Keratinocyte (primary cell): ENCODE results near the gene MYL12B. TPM values are rescaled to one million over a fixed set of nuclear protein-coding genes. Genes with fewer than 3 reads are reported as not detected.

Experiments
- DNase-seq: peaks from one replicate; pipeline ENCODE4 v3.0.0-alpha.2; 2011; ENCODE audit warnings: low read depth, missing footprints, low spot score
- FAIRE-seq: peaks from 2 replicates; lab custom pipeline; 2011; peaks lifted over from hg19 to GRCh38; lab: Jason Lieb, UNC
- H2AFZ ChIP-seq: 2 replicates; pipeline ENCODE4 v1.6.0; 2012; ENCODE audit warnings: low read length, control low read depth, inconsistent platforms; ENCODE audit not compliant: control insufficient read depth
- H3K27ac ChIP-seq: 2 replicates; pipeline ENCODE4 v1.5.1; 2011; ENCODE audit warnings: low read length; ENCODE audit not compliant: control insufficient read depth, insufficient read depth
- H3K27me3 ChIP-seq: 3 replicates; pipeline ENCODE4 v1.6.0; 2011; ENCODE audit warnings: low read length; ENCODE audit not compliant: control insufficient read depth, insufficient read depth; ENCODE audit errors: extremely low read depth
- H3K36me3 ChIP-seq, 2 experiments: 2 replicates in 1 of 2; 3 replicates in 1 of 2; pipeline ENCODE4 v1.5.1; 2011; ENCODE audit warnings: low read length in 2 of 2, mild to moderate bottlenecking in 1 of 2; ENCODE audit not compliant: control insufficient read depth in 2 of 2, insufficient read depth in 2 of 2; ENCODE audit errors: extremely low read depth in 1 of 2
- H3K4me1 ChIP-seq: 3 replicates; pipeline ENCODE4 v1.5.1; 2011; ENCODE audit warnings: low read length; ENCODE audit not compliant: control insufficient read depth, insufficient read depth; ENCODE audit errors: extremely low read depth
- H3K4me2 ChIP-seq: 3 replicates; pipeline ENCODE4 v1.6.0; 2011; ENCODE audit warnings: low read depth, low read length; ENCODE audit not compliant: control insufficient read depth, insufficient read depth; ENCODE audit errors: extremely low read depth
- H3K4me3 ChIP-seq, 3 experiments: fragments of 200-600 bp in 1 of 3; sonication (generic) in 1 of 3; 2 replicates in 2 of 3; 3 replicates in 1 of 3; pipeline ENCODE4 v1.5.1; 2011 to 2016; ENCODE audit warnings: low read length in 3 of 3, mild to moderate bottlenecking in 3 of 3, control low read depth in 2 of 3, inconsistent platforms in 1 of 3, low read depth in 1 of 3, mixed read lengths in 1 of 3, mixed run types in 1 of 3, moderate library complexity in 1 of 3; ENCODE audit not compliant: control insufficient read depth in 2 of 3, insufficient read depth in 2 of 3; ENCODE audit errors: extremely low read depth in 1 of 3
- H3K79me2 ChIP-seq: 2 replicates; pipeline ENCODE4 v1.6.0; 2012; ENCODE audit warnings: low read length; ENCODE audit not compliant: control insufficient read depth, insufficient read depth
- H3K9ac ChIP-seq: 3 replicates; pipeline ENCODE4 v1.6.0; 2011; ENCODE audit warnings: low read length; ENCODE audit not compliant: control insufficient read depth, insufficient read depth; ENCODE audit errors: extremely low read depth
- H3K9me1 ChIP-seq: 3 replicates; pipeline ENCODE4 v1.6.0; 2011; ENCODE audit warnings: low read length; ENCODE audit not compliant: control insufficient read depth, insufficient read depth; ENCODE audit errors: extremely low read depth
- H3K9me3 ChIP-seq: 2 replicates; pipeline ENCODE4 v1.5.1; 2012; ENCODE audit warnings: low read depth, low read length; ENCODE audit not compliant: control insufficient read depth
- H4K20me1 ChIP-seq: 3 replicates; pipeline ENCODE4 v1.6.0; 2011; ENCODE audit warnings: low read length; ENCODE audit not compliant: control insufficient read depth, insufficient read depth; ENCODE audit errors: extremely low read depth
- CTCF ChIP-seq, 3 experiments: IDR thresholded peaks in 1 of 3; conservative IDR thresholded peaks in 1 of 3; optimal IDR thresholded peaks in 1 of 3; 2 replicates in 2 of 3; 3 replicates in 1 of 3; pipeline versions ENCODE3 to v1.5.1; 2011; ENCODE audit warnings: low read length in 3 of 3, mild to moderate bottlenecking in 3 of 3, moderate library complexity in 2 of 3, control low read depth in 1 of 3, inconsistent platforms in 1 of 3; ENCODE audit not compliant: insufficient read depth in 2 of 3; ENCODE audit errors: extremely low read depth in 1 of 3
- EZH2 ChIP-seq: IDR thresholded peaks from one replicate; pipeline ENCODE4 v1.6.1; 2012; ENCODE audit warnings: inconsistent platforms, mild to moderate bottlenecking, low read length, moderate library complexity
- dilution Hi-C: fragments of 300-500 bp; cut with MboI; formaldehyde crosslinking; loops from one replicate; pipeline ENCODE4 v1.7.0; 2020; ENCODE audit warnings: low sequenced_read_pairs; ENCODE audit not compliant: extremely low pct_ligation_motif_present
- polyA plus RNA-seq, 5 experiments: library from polyadenylated mRNA; depleted of rRNA in 3 of 5; stranded (reverse) in 3 of 5; stranded (forward) in 1 of 5; unstranded in 1 of 5; fragments of >200 nt; gene quantifications; 1 replicate in 1 of 5; 2 replicates in 3 of 5; 3 replicates in 1 of 5; pipeline versions ENCODE4 v1.2.1 to v1.2.3, GENCODE V29; 2011 to 2012; ENCODE audit warnings: missing spikeins in 2 of 5, low read depth in 1 of 5, low replicate concordance in 1 of 5

Gene MYL12B
- polyA plus RNA-seq, 1 donor (not counting 4 experiments of a cell fraction or from before 2014, with no cell fraction given): 1,224 TPM

GRCh38 chr18:3265564-3266033 is 3.7 kb downstream of the MYL12B start:
- H3K4me3 ChIP-seq: peak overlapping the region in 2 of 3 experiments; percentile 46 to 58
- TF ChIP-seq CTCF (optimal IDR thresholded peaks at IDR 0.05 in 1 of 3, IDR thresholded peaks at IDR 0.05 in 1 of 3, conservative IDR thresholded peaks at IDR 0.05 in 1 of 3; ENCODE audit: extremely low read depth in 1 of 3, insufficient read depth in 2 of 3, low read length in 3 of 3): no peak
- no peak for TF ChIP-seq EZH2
- peak overlapping the region; percentile 78 for H3K27ac ChIP-seq
- peak overlapping the region; percentile 37 for H3K9ac ChIP-seq
- H4K20me1 ChIP-seq: peaks cover 71% of the 10 kb centered on the region
- H3K36me3 ChIP-seq: peaks cover 0 to 10% of the 10 kb centered on the region in 2 experiments
- H3K9me1 ChIP-seq: peaks cover 18% of the 10 kb centered on the region
- no peak overlapping the region for H2AFZ ChIP-seq
- H3K4me2 ChIP-seq: peak overlapping the region; percentile 96
- peaks cover 87% of the 10 kb centered on the region for H3K79me2 ChIP-seq
- dilution Hi-C loops: no loop called here
- no peak for FAIRE-seq
- H3K27me3 ChIP-seq: no peaks in the 10 kb centered on the region
- no peak for DNase-seq
- no peaks in the 10 kb centered on the region for H3K9me3 ChIP-seq
- H3K4me1 ChIP-seq: peaks cover 64% of the 10 kb centered on the region

DNA sequence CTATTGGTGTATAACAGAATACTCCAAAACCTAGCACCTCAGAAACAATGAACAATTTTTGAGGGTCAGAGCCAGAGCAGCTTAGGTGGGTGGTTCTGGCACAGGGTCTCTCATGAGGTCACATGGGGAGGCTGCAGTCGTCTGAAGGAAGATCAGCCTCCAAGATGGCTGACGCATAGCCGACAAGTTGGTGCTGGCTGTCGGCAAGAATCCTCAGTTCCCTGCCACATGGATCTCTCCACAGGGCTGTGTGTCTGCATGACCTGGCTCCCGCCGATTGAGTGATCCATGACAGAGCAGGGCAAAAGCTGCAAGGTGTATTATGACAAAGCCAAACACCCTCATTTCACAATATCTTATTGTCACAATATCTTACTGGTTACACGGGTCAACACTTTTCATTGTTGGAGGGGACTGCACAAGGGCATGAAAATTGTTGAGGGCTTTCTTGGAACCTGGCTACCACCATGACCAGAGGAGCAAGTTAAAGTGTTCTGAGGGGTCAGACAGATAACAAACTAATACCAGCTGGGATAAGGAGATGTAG is 4.2 kb downstream of the MYL12B start:
- peaks cover 92% of the 10 kb centered on the region for H3K79me2 ChIP-seq
- H3K27me3 ChIP-seq: no peaks in the 10 kb centered on the region
- TF ChIP-seq EZH2: no peak
- TF ChIP-seq CTCF (optimal IDR thresholded peaks at IDR 0.05 in 1 of 3, IDR thresholded peaks at IDR 0.05 in 1 of 3, conservative IDR thresholded peaks at IDR 0.05 in 1 of 3; ENCODE audit: extremely low read depth in 1 of 3, insufficient read depth in 2 of 3, low read length in 3 of 3): no peak
- H3K4me2 ChIP-seq: peak overlapping the region; percentile 96
- peaks cover 61% of the 10 kb centered on the region for H3K4me1 ChIP-seq
- H3K4me3 ChIP-seq: peak overlapping the region in 2 of 3 experiments; percentile 46 to 58
- DNase-seq: no peak
- H2AFZ ChIP-seq: no peak overlapping the region
- H3K9me1 ChIP-seq: peaks cover 18% of the 10 kb centered on the region
- no peaks in the 10 kb centered on the region for H3K9me3 ChIP-seq
- H3K27ac ChIP-seq: peak overlapping the region; percentile 78
- dilution Hi-C loops: no loop called here
- H3K9ac ChIP-seq: peak overlapping the region; percentile 37
- FAIRE-seq: no peak
- H3K36me3 ChIP-seq: peaks cover 0 to 10% of the 10 kb centered on the region in 2 experiments
- H4K20me1 ChIP-seq: peaks cover 75% of the 10 kb centered on the region
